CD8-positive, alpha-beta memory T cell (primary cell): ENCODE measurements around the gene DOK7. TPM values are rescaled to one million over a fixed set of nuclear protein-coding genes. Genes with fewer than 3 reads are reported as not detected.
A peak's percentile ranks its signal among the peaks of the same experiment; 100 is the strongest.

ENCODE experiments used
- CTCF ChIA-PET: fragments of 350-600 bp; sonication (Branson Sonifier 250); formaldehyde crosslinking; loops from one replicate; lab custom pipeline; 2021; ENCODE audit warnings: antibody characterized with exemption; lab: Charles Lee
- POLR2A ChIA-PET: fragments of 350-600 bp; sonication (Branson Sonifier 250); formaldehyde crosslinking; loops from one replicate; lab custom pipeline; 2021; ENCODE audit warnings: antibody characterized with exemption; lab: Charles Lee
- DNase-seq, 5 donors: peaks; one replicate each; pipeline versions ENCODE4 v3.0.0 to v3.0.0-alpha.2; 2020 to 2022; ENCODE audit warnings: mixed read lengths in 1 of 5
- H3K27ac ChIP-seq: one replicate; pipeline ENCODE4 v1.7.0; 2013; ENCODE audit warnings: low read depth, mild to moderate bottlenecking, low read length, moderate library complexity
- H3K27me3 ChIP-seq: 2 replicates; pipeline ENCODE4 v1.7.0; 2013; ENCODE audit warnings: low read length, mild to moderate bottlenecking; ENCODE audit not compliant: insufficient read depth, poor library complexity, severe bottlenecking
- H3K36me3 ChIP-seq: 2 replicates; pipeline ENCODE4 v1.7.0; 2013; ENCODE audit warnings: mild to moderate bottlenecking, low read length, moderate library complexity; ENCODE audit not compliant: insufficient read depth
- H3K4me1 ChIP-seq: 2 replicates; pipeline ENCODE4 v1.7.0; 2013; ENCODE audit warnings: mild to moderate bottlenecking, low read length, moderate library complexity; ENCODE audit not compliant: insufficient read depth
- H3K4me3 ChIP-seq: 2 replicates; pipeline ENCODE4 v1.7.0; 2013; ENCODE audit warnings: mild to moderate bottlenecking, low read length
- H3K9me3 ChIP-seq: 2 replicates; pipeline ENCODE4 v1.7.0; 2013; ENCODE audit warnings: mild to moderate bottlenecking, low read length
- H3K27ac Mint-ChIP-seq, 8 donors: one replicate each; pipeline ENCODE4 v1.8.0; 2020 to 2021; ENCODE audit warnings: mixed read lengths in 8 of 8, mild to moderate bottlenecking in 6 of 8, inconsistent platforms in 3 of 8, moderate library complexity in 3 of 8
- H3K27me3 Mint-ChIP-seq, 2 donors: one replicate each; pipeline ENCODE4 v1.8.0; 2020 to 2021; ENCODE audit warnings: mixed read lengths in 2 of 2, mild to moderate bottlenecking in 1 of 2, moderate library complexity in 1 of 2
- H3K36me3 Mint-ChIP-seq, 3 donors: one replicate each; pipeline ENCODE4 v1.8.0; 2020 to 2021; ENCODE audit warnings: mixed read lengths in 3 of 3, inconsistent platforms in 1 of 3, mild to moderate bottlenecking in 1 of 3
- H3K4me1 Mint-ChIP-seq, 3 donors: one replicate each; pipeline ENCODE4 v1.8.0; 2020 to 2021; ENCODE audit warnings: mixed read lengths in 3 of 3, inconsistent platforms in 1 of 3, mild to moderate bottlenecking in 1 of 3
- H3K4me3 Mint-ChIP-seq, 7 donors: one replicate each; pipeline ENCODE4 v1.8.0; 2020 to 2021; ENCODE audit warnings: mixed read lengths in 7 of 7, mild to moderate bottlenecking in 6 of 7, moderate library complexity in 4 of 7, inconsistent platforms in 2 of 7
- H3K9me3 Mint-ChIP-seq, 5 donors: one replicate each; pipeline ENCODE4 v1.8.0; 2020 to 2022; ENCODE audit warnings: mixed read lengths in 5 of 5, mild to moderate bottlenecking in 3 of 5, moderate library complexity in 2 of 5, inconsistent platforms in 1 of 5
- polyA plus RNA-seq: library from polyadenylated mRNA; unstranded; fragments of 300-500 nt; fragmentation: Illumina TruSeq; gene quantifications from one replicate; pipeline ENCODE4 v1.2.3, GENCODE V29; 2021
- total RNA-seq, 2 experiments: library from RNA; stranded (reverse); gene quantifications; one replicate each; pipeline ENCODE4 v1.2.3, GENCODE V29; 2021

The DOK7 gene
- total and polyA plus RNA-seq, 3 experiments from 2014 or later: not detected

GRCh38 chr4:3475713-3476260, 12.7 kb downstream of the DOK7 start:
- CTCF ChIA-PET: no interaction called here
- Mint-ChIP-seq H3K36me3 (no peaks in the 10 kb centered on the region), H3K27me3 (peaks cover 2 to 8% of the 10 kb centered on the region in 2 donors), H3K4me3 (no peak overlapping the region), H3K9me3 (no peaks in the 10 kb centered on the region), H3K4me1 (no peaks in the 10 kb centered on the region), H3K27ac (no peak overlapping the region)
- no peaks in the 10 kb centered on the region for H3K9me3 ChIP-seq
- no peak overlapping the region for H3K27ac ChIP-seq
- H3K4me3 ChIP-seq: no peak overlapping the region
- DNase-seq: no peak
- peaks cover 2% of the 10 kb centered on the region for H3K27me3 ChIP-seq
- no peaks in the 10 kb centered on the region for H3K36me3 ChIP-seq
- POLR2A ChIA-PET: no interaction called here
- H3K4me1 ChIP-seq: no peaks in the 10 kb centered on the region

- CTCF ChIA-PET: no interaction called here
- Histone ChIP-seq H3K4me3 (no peak overlapping the region), H3K36me3 (no peaks in the 10 kb centered on the region), H3K9me3 (no peaks in the 10 kb centered on the region), H3K27ac (no peak overlapping the region), H3K27me3 (peaks cover 5% of the 10 kb centered on the region), H3K4me1 (no peaks in the 10 kb centered on the region)
- no peaks in the 10 kb centered on the region for H3K9me3 Mint-ChIP-seq
- DNase-seq: no peak
- no peaks in the 10 kb centered on the region for H3K36me3 Mint-ChIP-seq
- POLR2A ChIA-PET: no interaction called here
- no peaks in the 10 kb centered on the region for H3K4me1 Mint-ChIP-seq
- H3K27me3 Mint-ChIP-seq: peaks cover 4 to 14% of the 10 kb centered on the region in 2 donors
- H3K4me3 Mint-ChIP-seq: no peak overlapping the region
- no peak overlapping the region for H3K27ac Mint-ChIP-seq
Observed at GRCh38 chr4:3476341-3476747, 13.2 kb downstream of the DOK7 start.

GRCh38 chr4:3476936-3477749, 14.0 kb downstream of the DOK7 start:
- H3K4me3 Mint-ChIP-seq: no peak overlapping the region
- H3K27me3 Mint-ChIP-seq: peaks cover 9 to 21% of the 10 kb centered on the region in 2 donors
- Histone ChIP-seq H3K27me3 (peaks cover 9% of the 10 kb centered on the region), H3K36me3 (no peaks in the 10 kb centered on the region), H3K4me1 (no peaks in the 10 kb centered on the region), H3K4me3 (no peak overlapping the region), H3K27ac (no peak overlapping the region), H3K9me3 (no peaks in the 10 kb centered on the region)
- H3K9me3 Mint-ChIP-seq: no peaks in the 10 kb centered on the region
- no peak for DNase-seq
- ChIA-PET CTCF (no interaction called here), POLR2A (no interaction called here)
- H3K27ac Mint-ChIP-seq: no peak overlapping the region
- H3K4me1 Mint-ChIP-seq: no peaks in the 10 kb centered on the region
- H3K36me3 Mint-ChIP-seq: no peaks in the 10 kb centered on the region

GRCh38 chr4:3477750-3478430, 14.8 kb downstream of the DOK7 start:
- POLR2A ChIA-PET: no interaction called here

GRCh38 chr4:3478446-3479357, 15.6 kb downstream of the DOK7 start:
- ChIA-PET CTCF (interaction anchor here (1.0 to 1.8 kb wide), 2 partner anchors 17 to 89 kb away, joined by 3 to 4 read pairs; no protein-coding TSS in a partner anchor), POLR2A (no interaction called here)
- H3K4me1 ChIP-seq: no peaks in the 10 kb centered on the region
- H3K36me3 ChIP-seq: no peaks in the 10 kb centered on the region
- no peak overlapping the region for H3K4me3 Mint-ChIP-seq
- H3K4me1 Mint-ChIP-seq: no peaks in the 10 kb centered on the region
- no peak overlapping the region for H3K4me3 ChIP-seq
- H3K27me3 Mint-ChIP-seq: peaks cover 9 to 21% of the 10 kb centered on the region in 2 donors
- no peaks in the 10 kb centered on the region for H3K9me3 Mint-ChIP-seq
- no peak overlapping the region for H3K27ac ChIP-seq
- H3K9me3 ChIP-seq: no peaks in the 10 kb centered on the region
- peaks cover 9% of the 10 kb centered on the region for H3K27me3 ChIP-seq
- H3K36me3 Mint-ChIP-seq: no peaks in the 10 kb centered on the region
- DNase-seq: no peak
- H3K27ac Mint-ChIP-seq: no peak overlapping the region

More at GRCh38 chr4:3477750-3478430, 14.8 kb downstream of the DOK7 start:
- DNase-seq: no peak
- Histone ChIP-seq H3K36me3 (no peaks in the 10 kb centered on the region), H3K27me3 (peaks cover 9% of the 10 kb centered on the region), H3K4me1 (no peaks in the 10 kb centered on the region), H3K9me3 (no peaks in the 10 kb centered on the region), H3K4me3 (no peak overlapping the region), H3K27ac (no peak overlapping the region)
- Mint-ChIP-seq H3K27me3 (peaks cover 9 to 21% of the 10 kb centered on the region in 2 donors), H3K4me3 (no peak overlapping the region), H3K27ac (no peak overlapping the region), H3K36me3 (no peaks in the 10 kb centered on the region), H3K9me3 (no peaks in the 10 kb centered on the region), H3K4me1 (no peaks in the 10 kb centered on the region)
- CTCF ChIA-PET: no interaction called here

- no peaks in the 10 kb centered on the region for H3K4me1 ChIP-seq
- H3K27ac ChIP-seq: no peak overlapping the region
- H3K27me3 Mint-ChIP-seq: peaks cover 9 to 21% of the 10 kb centered on the region in 2 donors
- peaks cover 9% of the 10 kb centered on the region for H3K27me3 ChIP-seq
- DNase-seq: no peak
- no peaks in the 10 kb centered on the region for H3K4me1 Mint-ChIP-seq
- H3K36me3 Mint-ChIP-seq: no peaks in the 10 kb centered on the region
- no peak overlapping the region for H3K27ac Mint-ChIP-seq
- H3K9me3 ChIP-seq: no peaks in the 10 kb centered on the region
- H3K36me3 ChIP-seq: no peaks in the 10 kb centered on the region
- POLR2A ChIA-PET: no interaction called here
- CTCF ChIA-PET: interaction anchor here (0.8 to 2.0 kb wide), 5 partner anchors 8 to 281 kb away, joined by 3 to 9 read pairs (median 4); no protein-coding TSS in a partner anchor
- no peak overlapping the region for H3K4me3 Mint-ChIP-seq
- H3K4me3 ChIP-seq: no peak overlapping the region
- H3K9me3 Mint-ChIP-seq: no peaks in the 10 kb centered on the region
Observed at GRCh38 chr4:3479358-3480101, 16.4 kb downstream of the DOK7 start.

GRCh38 chr4:3480528-3481112, 17.5 kb downstream of the DOK7 start:
- H3K27ac ChIP-seq: no peak overlapping the region
- H3K4me1 ChIP-seq: peaks cover 5% of the 10 kb centered on the region
- Mint-ChIP-seq H3K4me3 (peak overlapping the region in 1 of 7 donors; percentile 56), H3K4me1 (peaks cover 0 to 4% (median 0%) of the 10 kb centered on the region in 3 donors), H3K27ac (no peak overlapping the region), H3K27me3 (peaks cover 11 to 21% of the 10 kb centered on the region in 2 donors), H3K9me3 (no peaks in the 10 kb centered on the region), H3K36me3 (no peaks in the 10 kb centered on the region)
- H3K4me3 ChIP-seq: no peak overlapping the region
- peak; percentile 52 to 67 (median 62) for DNase-seq
- no peaks in the 10 kb centered on the region for H3K9me3 ChIP-seq
- peaks cover 13% of the 10 kb centered on the region for H3K27me3 ChIP-seq
- H3K36me3 ChIP-seq: no peaks in the 10 kb centered on the region
- CTCF ChIA-PET: interaction anchor here (0.8 to 2.0 kb wide), 9 partner anchors 9 to 378 kb away, joined by 3 to 9 read pairs (median 4); no protein-coding TSS in a partner anchor
- POLR2A ChIA-PET: no interaction called here
